Liver (tissue), 9 donors: ENCODE data around the gene SPOP. TPM values are rescaled to one million over a fixed set of nuclear protein-coding genes. Genes with fewer than 3 reads are reported as not detected.
"Not testable (repeated sequence)": the region's sequence is repeated elsewhere in the genome, so short reads cannot be mapped to it uniquely, and the experiment has no call there.

Experiments used
- DNase-seq: peaks from one replicate; pipeline ENCODE4 v3.0.0-alpha.2; 2017; ENCODE audit warnings: low spot score
- H3K27ac ChIP-seq, 2 donors: one replicate each; pipeline ENCODE4 v1.7.0; 2013; ENCODE audit warnings: inconsistent platforms in 2 of 2, low read length in 2 of 2, control low read depth in 1 of 2, low read depth in 1 of 2, mild to moderate bottlenecking in 1 of 2
- H3K27me3 ChIP-seq, 4 donors: one replicate each; pipeline versions ENCODE4 v1.6.1 to v1.7.0; 2013; ENCODE audit warnings: low read length in 3 of 4, inconsistent platforms in 1 of 4, mild to moderate bottlenecking in 1 of 4, moderate library complexity in 1 of 4; ENCODE audit not compliant: control insufficient read depth in 4 of 4, insufficient read depth in 4 of 4
- H3K36me3 ChIP-seq, 4 donors: one replicate each; pipeline versions ENCODE4 v1.6.1 to v1.7.0; 2013; ENCODE audit warnings: low read length in 3 of 4, mild to moderate bottlenecking in 3 of 4, low read depth in 1 of 4, moderate library complexity in 1 of 4; ENCODE audit not compliant: control insufficient read depth in 4 of 4, insufficient read depth in 3 of 4
- H3K4me1 ChIP-seq, 4 donors: one replicate each; pipeline versions ENCODE4 v1.6.1 to v1.7.0; 2013; ENCODE audit warnings: low read length in 3 of 4, mild to moderate bottlenecking in 3 of 4, moderate library complexity in 1 of 4; ENCODE audit not compliant: control insufficient read depth in 4 of 4, insufficient read depth in 4 of 4
- H3K4me3 ChIP-seq, 3 donors: one replicate each; pipeline versions ENCODE4 v1.6.1 to v1.7.0; 2013; ENCODE audit warnings: low read length in 3 of 3, control low read depth in 1 of 3, low read depth in 1 of 3, mild to moderate bottlenecking in 1 of 3
- H3K9ac ChIP-seq, 2 donors: one replicate each; pipeline ENCODE4 v1.7.0; 2013; ENCODE audit warnings: low read length in 2 of 2, mild to moderate bottlenecking in 2 of 2, moderate library complexity in 2 of 2, control low read depth in 1 of 2, low read depth in 1 of 2
- H3K9me3 ChIP-seq, 4 donors: one replicate each; pipeline versions ENCODE4 v1.6.1 to v1.7.0; 2013; ENCODE audit warnings: low read length in 3 of 4; ENCODE audit not compliant: control insufficient read depth in 4 of 4
- ATF3 ChIP-seq: IDR thresholded peaks from 2 replicates; pipeline ENCODE4 v1.6.1; 2016; ENCODE audit warnings: antibody characterized with exemption
- CTCF ChIP-seq: fragments of 150-350 bp; IDR thresholded peaks from 2 replicates; pipeline ENCODE4 v1.5.1; 2017; ENCODE audit warnings: improper control_type of control experiment, low read depth, low read length; ENCODE audit not compliant: missing input control
- FOXA1 ChIP-seq: IDR thresholded peaks from 2 replicates; pipeline ENCODE4 v1.6.1; 2016; ENCODE audit warnings: antibody characterized with exemption
- FOXA2 ChIP-seq: IDR thresholded peaks from 2 replicates; pipeline ENCODE4 v1.6.1; 2016; ENCODE audit warnings: antibody characterized with exemption
- GABPA ChIP-seq, 2 donors: IDR thresholded peaks in 1 of 2; conservative IDR thresholded peaks in 1 of 2; 2 replicates each; pipeline ENCODE4 v1.6.1; 2016; ENCODE audit warnings: antibody characterized with exemption in 2 of 2, mild to moderate bottlenecking in 1 of 2, moderate library complexity in 1 of 2
- HNF4A ChIP-seq, 2 donors: conservative IDR thresholded peaks; 2 replicates each; pipeline ENCODE4 v1.6.1; 2016; ENCODE audit warnings: antibody characterized with exemption in 2 of 2, mild to moderate bottlenecking in 2 of 2
- HNF4G ChIP-seq: IDR thresholded peaks from 2 replicates; pipeline ENCODE4 v1.6.1; 2016; ENCODE audit warnings: antibody characterized with exemption
- JUND ChIP-seq, 2 donors: IDR thresholded peaks; 2 replicates each; pipeline ENCODE4 v1.6.1; 2016; ENCODE audit warnings: antibody characterized with exemption in 2 of 2
- MAX ChIP-seq: IDR thresholded peaks from 2 replicates; pipeline ENCODE4 v1.6.1; 2016; ENCODE audit warnings: antibody characterized with exemption
- NR2F2 ChIP-seq: IDR thresholded peaks from 2 replicates; pipeline ENCODE4 v1.6.1; 2016; ENCODE audit warnings: antibody characterized with exemption
- RAD21 ChIP-seq, 2 donors: IDR thresholded peaks; 2 replicates each; pipeline ENCODE4 v1.6.1; 2016; ENCODE audit warnings: antibody characterized with exemption in 2 of 2, mild to moderate bottlenecking in 2 of 2
- REST ChIP-seq: IDR thresholded peaks from 2 replicates; pipeline ENCODE4 v1.6.1; 2016; ENCODE audit warnings: antibody characterized with exemption, mild to moderate bottlenecking
- RXRA ChIP-seq, 2 donors: IDR thresholded peaks; 2 replicates each; pipeline ENCODE4 v1.6.1; 2017 to 2018; ENCODE audit warnings: antibody characterized with exemption in 2 of 2, mild to moderate bottlenecking in 1 of 2
- SP1 ChIP-seq: IDR thresholded peaks from 2 replicates; pipeline ENCODE4 v1.6.1; 2018; ENCODE audit warnings: antibody characterized with exemption, mild to moderate bottlenecking
- TAF1 ChIP-seq: conservative IDR thresholded peaks from 2 replicates; pipeline ENCODE4 v1.6.1; 2016; ENCODE audit warnings: antibody characterized with exemption, mild to moderate bottlenecking
- YY1 ChIP-seq: IDR thresholded peaks from 2 replicates; pipeline ENCODE4 v1.6.1; 2016; ENCODE audit warnings: antibody characterized with exemption, mild to moderate bottlenecking
- ZBTB33 ChIP-seq: IDR thresholded peaks from 2 replicates; pipeline ENCODE4 v1.6.1; 2016; ENCODE audit warnings: antibody characterized with exemption
- WGBS: extraction: QIAGEN DNeasy Blood & Tissue Kit; methylation state at CpG from one replicate; pipeline ENCODE4 v1.1.7; 2013; 5-methylcytosine and 5-hydroxymethylcytosine counted together
- polyA plus RNA-seq, 2 donors: library from polyadenylated mRNA; stranded (reverse) in 1 of 2; unstranded in 1 of 2; fragments of 200-250 nt in 1 of 2; fragments of >200 nt in 1 of 2; fragmentation: Nextera tagmentation in 1 of 2; extraction: Ambion mirVana in 1 of 2; gene quantifications; one replicate each; pipeline versions ENCODE4 v1.2.1 to v1.2.3, GENCODE V29; 2013 to 2015
- total RNA-seq, 2 donors: library from RNA; depleted of rRNA; stranded (reverse); fragments of >200 nt; gene quantifications; one replicate each; pipeline ENCODE4 v1.2.3, GENCODE V29; 2014
- donor health status: healthy.
- donor health status: healthy.
- donor health status: healthy.
- donor health status: healthy.
- donor health status: healthy.

SPOP gene
- total and polyA plus RNA-seq, 4 donors, result 21.6 to 50.8 (median 42.4) TPM

- no peak for TF ChIP-seq REST
- no peak for TF ChIP-seq JUND (IDR thresholded peaks at IDR 0.05)
- TF ChIP-seq FOXA2, result no peak
- no peak for TF ChIP-seq MAX
- no peak for TF ChIP-seq ATF3
Observed at GRCh38 chr17:49570540-49571242, 107.2 kb downstream of the SPOP start (continued).

- peak overlapping the region in 1 of 2 donors; percentile 63 for H3K27ac ChIP-seq
- not testable (repeated sequence) for H3K36me3 ChIP-seq, DNase-seq, H3K9ac ChIP-seq, H3K27me3 ChIP-seq, H3K9me3 ChIP-seq, H3K4me3 ChIP-seq
- WGBS, result 67% methylated on average over 7 of the region's 7 CpGs
- peaks cover 0 to 17% (median 6%) of the 10 kb centered on the region in 4 donors for H3K4me1 ChIP-seq
Observed at GRCh38 chr17:49568695-49569047, 109.2 kb downstream of the SPOP start.

- WGBS, result 7% methylated on average over 42 of the region's 42 CpGs
- no peaks in the 10 kb centered on the region for H3K27me3 ChIP-seq
- H3K9me3 ChIP-seq, result no peaks in the 10 kb centered on the region
- no peak overlapping the region for H3K9ac ChIP-seq
- H3K36me3 ChIP-seq, result no peaks in the 10 kb centered on the region
- peak overlapping the region; percentile 63 to 79 for H3K27ac ChIP-seq
- H3K4me3 ChIP-seq, result peak overlapping the region; percentile 55 to 73 (median 62)
- H3K4me1 ChIP-seq, result peaks cover 0 to 17% (median 6%) of the 10 kb centered on the region in 4 donors
- TF ChIP-seq TAF1 (no peak), YY1 (peak; percentile 90), ZBTB33 (no peak), SP1 (no peak), NR2F2 (no peak), RXRA (IDR thresholded peaks at IDR 0.05) (peak; percentile 51 to 88), CTCF (peak; percentile 97), FOXA1 (no peak), HNF4A (conservative IDR thresholded peaks at IDR 0.05) (peak; percentile 32 to 52), RAD21 (IDR thresholded peaks at IDR 0.05) (peak; percentile 93 to 99), HNF4G (no peak), JUND (IDR thresholded peaks at IDR 0.05) (no peak), GABPA (IDR thresholded peaks at IDR 0.05 in 1 of 2, conservative IDR thresholded peaks at IDR 0.05 in 1 of 2) (no peak), REST (no peak)
- DNase-seq, result peak; percentile 91
Observed at GRCh38 chr17:49567871-49568694, 109.8 kb downstream of the SPOP start.
